ENCODE measurements around the gene SEC24D. TPM values are rescaled to one million over a fixed set of nuclear protein-coding genes. Genes with fewer than 3 reads are reported as not detected.

SEC24D gene
- total RNA-seq, 3 donors from 2014 or later = 24.5 to 63.6 (median 50.8) TPM

DNA sequence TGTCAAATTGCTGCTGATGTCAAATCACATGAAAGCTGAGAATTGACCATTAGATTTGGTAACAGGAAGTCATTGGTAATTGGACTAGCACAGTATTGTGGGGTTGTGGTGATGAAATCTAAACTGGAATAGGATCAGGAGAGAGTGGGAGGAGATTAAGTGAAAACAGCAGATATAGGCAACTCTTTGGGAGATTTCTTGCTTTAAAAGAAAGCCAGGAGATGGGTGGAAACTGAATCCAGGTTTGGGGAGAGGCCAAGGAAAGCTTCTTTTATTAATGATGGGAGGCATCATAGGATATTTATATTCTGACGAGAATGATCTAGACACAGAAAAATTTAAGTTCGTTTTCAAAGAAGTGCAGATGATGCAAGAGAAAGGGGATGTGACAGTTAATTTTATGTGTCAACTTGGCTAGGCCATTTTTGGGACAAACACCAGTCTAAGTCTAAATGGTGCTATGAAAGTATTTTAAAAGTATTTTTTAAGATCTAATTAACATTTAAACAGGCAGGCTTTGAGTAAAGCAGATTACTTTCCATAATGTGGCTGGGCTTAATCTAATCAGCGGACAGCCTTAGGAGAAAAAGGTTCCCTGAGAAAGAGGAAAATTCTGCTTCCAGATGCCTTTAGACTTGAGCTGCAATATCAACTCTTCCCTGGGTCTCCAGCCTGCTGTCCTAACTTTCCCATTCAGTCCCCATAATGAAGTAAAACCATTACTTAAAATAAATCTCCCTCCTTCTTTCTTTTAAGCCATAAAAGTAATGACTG is 24.7 kb downstream of the SEC24D start:
- peaks cover 4% of the 10 kb centered on the region for H3K36me3 ChIP-seq
- intact Hi-C loops (cut with DNase I; ENCODE audit: low total_unique reads) = no loop called here
- H3K4me3 ChIP-seq = no peak overlapping the region
- no peaks in the 10 kb centered on the region for H3K27me3 ChIP-seq
- no peaks in the 10 kb centered on the region for H3K4me1 ChIP-seq
- H3K27ac ChIP-seq = peak overlapping the region; percentile 74 to 83
- TF ChIP-seq POLR2AphosphoS5 (IDR thresholded peaks at IDR 0.05) (peak in 1 of 3 donors; percentile 46), POLR2A (IDR thresholded peaks at IDR 0.05) (no peak)
- no peak for DNase-seq (ENCODE audit: low spot score in 2 of 2)
- H3K9me3 ChIP-seq = no peaks in the 10 kb centered on the region

DNA sequence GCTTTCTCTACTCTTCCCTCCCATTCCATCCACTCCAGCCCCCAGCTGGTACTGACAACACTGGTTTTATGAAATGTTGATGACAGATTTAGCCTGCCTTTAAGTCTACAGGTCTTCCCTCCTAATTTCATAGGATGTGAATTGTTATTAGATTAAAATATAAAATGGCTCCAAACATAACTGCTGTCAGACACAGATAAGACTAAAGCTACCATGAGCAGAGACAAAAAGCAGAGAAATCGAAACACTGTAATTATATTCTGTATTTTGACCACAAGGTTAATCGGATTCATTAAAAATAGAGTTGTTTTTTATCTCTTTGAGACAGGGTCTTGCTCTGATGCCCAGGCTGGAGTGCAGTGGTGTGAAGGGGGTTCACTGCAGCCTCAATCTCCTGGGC is 28.3 kb downstream of the SEC24D start:
- Histone ChIP-seq H3K4me1 (no peaks in the 10 kb centered on the region), H3K4me3 (no peak overlapping the region), H3K36me3 (no peaks in the 10 kb centered on the region), H3K27me3 (no peaks in the 10 kb centered on the region), H3K27ac (no peak overlapping the region), H3K9me3 (no peaks in the 10 kb centered on the region)
- no peak for DNase-seq (ENCODE audit: low spot score in 2 of 2)
- TF ChIP-seq POLR2A (IDR thresholded peaks at IDR 0.05) (no peak), POLR2AphosphoS5 (IDR thresholded peaks at IDR 0.05) (no peak)
- TF ChIP-seq, protein P1, sequence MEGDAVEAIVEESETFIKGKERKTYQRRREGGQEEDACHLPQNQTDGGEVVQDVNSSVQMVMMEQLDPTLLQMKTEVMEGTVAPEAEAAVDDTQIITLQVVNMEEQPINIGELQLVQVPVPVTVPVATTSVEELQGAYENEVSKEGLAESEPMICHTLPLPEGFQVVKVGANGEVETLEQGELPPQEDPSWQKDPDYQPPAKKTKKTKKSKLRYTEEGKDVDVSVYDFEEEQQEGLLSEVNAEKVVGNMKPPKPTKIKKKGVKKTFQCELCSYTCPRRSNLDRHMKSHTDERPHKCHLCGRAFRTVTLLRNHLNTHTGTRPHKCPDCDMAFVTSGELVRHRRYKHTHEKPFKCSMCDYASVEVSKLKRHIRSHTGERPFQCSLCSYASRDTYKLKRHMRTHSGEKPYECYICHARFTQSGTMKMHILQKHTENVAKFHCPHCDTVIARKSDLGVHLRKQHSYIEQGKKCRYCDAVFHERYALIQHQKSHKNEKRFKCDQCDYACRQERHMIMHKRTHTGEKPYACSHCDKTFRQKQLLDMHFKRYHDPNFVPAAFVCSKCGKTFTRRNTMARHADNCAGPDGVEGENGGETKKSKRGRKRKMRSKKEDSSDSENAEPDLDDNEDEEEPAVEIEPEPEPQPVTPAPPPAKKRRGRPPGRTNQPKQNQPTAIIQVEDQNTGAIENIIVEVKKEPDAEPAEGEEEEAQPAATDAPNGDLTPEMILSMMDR (IDR thresholded peaks at IDR 0.05) = no peak
- intact Hi-C loops (cut with DNase I; ENCODE audit: low total_unique reads) = no loop called here

DNA sequence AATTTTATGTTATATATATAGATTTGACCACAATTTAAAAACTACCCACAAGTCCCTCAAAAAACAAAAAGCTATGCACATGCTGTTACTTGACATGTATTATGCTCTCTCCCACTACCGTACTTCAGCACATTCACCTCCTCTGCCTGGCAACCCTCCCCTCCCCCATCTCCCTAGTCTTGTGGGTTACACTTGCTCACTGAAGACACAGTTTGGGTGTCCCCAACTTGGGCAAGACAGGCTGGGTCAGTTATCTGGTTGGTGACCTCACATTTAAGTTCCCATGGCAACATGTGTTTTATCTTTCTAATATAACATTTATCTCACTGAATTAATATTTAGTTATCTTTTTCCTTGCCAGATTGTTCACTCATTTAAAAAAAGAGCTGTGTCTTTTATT is 32.7 kb downstream of the SEC24D start:
- TF ChIP-seq POLR2A (IDR thresholded peaks at IDR 0.05) (no peak), POLR2AphosphoS5 (IDR thresholded peaks at IDR 0.05) (no peak)
- TF ChIP-seq, protein P1 (IDR thresholded peaks at IDR 0.05) = no peak
- no peaks in the 10 kb centered on the region for H3K36me3 ChIP-seq
- DNase-seq (ENCODE audit: low spot score in 2 of 2) = no peak

DNA sequence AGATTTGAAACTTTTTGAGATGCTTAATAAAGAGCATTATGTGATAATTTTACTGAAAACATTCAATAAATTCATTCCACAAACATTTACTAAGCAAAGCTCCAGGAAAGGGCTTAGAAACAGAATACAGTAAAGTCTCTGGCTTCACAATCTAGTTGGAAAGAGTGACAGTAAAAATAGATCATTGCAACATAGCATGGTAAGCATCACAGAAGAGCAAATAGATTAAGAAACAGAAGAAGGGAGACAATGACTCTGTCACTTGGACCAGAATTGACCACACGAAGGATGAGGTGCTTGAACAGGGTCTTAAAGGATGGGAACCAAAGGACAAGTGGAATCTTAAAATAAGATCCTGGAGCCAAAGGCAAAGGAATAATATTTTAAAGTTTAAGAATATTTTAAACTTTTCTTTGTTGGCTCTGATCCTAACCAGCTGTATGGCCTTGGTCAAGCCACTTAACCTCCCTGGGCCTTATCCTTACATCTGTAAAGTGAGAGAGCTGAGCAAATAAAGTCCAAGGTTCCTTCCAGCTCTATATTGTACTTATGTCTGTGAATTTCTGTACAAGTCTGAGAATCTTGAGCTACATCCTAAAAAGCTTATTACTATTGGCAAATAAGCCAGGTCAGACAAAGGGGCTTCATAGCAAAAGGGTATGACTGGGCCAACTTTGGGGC is 33.9 kb downstream of the SEC24D start:
- no peak for DNase-seq (ENCODE audit: low spot score in 2 of 2)
- H3K4me1 ChIP-seq = no peaks in the 10 kb centered on the region
- no peaks in the 10 kb centered on the region for H3K9me3 ChIP-seq
- H3K27me3 ChIP-seq = no peaks in the 10 kb centered on the region
- TF ChIP-seq POLR2AphosphoS5 (IDR thresholded peaks at IDR 0.05) (no peak), POLR2A (IDR thresholded peaks at IDR 0.05) (no peak)
- TF ChIP-seq, protein P1 (IDR thresholded peaks at IDR 0.05) = no peak
- no peak overlapping the region for H3K4me3 ChIP-seq
- H3K27ac ChIP-seq = no peak overlapping the region
- peaks cover 10% of the 10 kb centered on the region for H3K36me3 ChIP-seq
- intact Hi-C loops (cut with DNase I; ENCODE audit: low total_unique reads) = no loop called here

More for the DNA sequence above, 32.7 kb downstream of the SEC24D start:
- H3K9me3 ChIP-seq = no peaks in the 10 kb centered on the region
- H3K4me1 ChIP-seq = no peaks in the 10 kb centered on the region
- intact Hi-C loops (cut with DNase I; ENCODE audit: low total_unique reads) = no loop called here
- H3K27me3 ChIP-seq = no peaks in the 10 kb centered on the region
- no peak overlapping the region for H3K4me3 ChIP-seq
- H3K27ac ChIP-seq = no peak overlapping the region

DNA sequence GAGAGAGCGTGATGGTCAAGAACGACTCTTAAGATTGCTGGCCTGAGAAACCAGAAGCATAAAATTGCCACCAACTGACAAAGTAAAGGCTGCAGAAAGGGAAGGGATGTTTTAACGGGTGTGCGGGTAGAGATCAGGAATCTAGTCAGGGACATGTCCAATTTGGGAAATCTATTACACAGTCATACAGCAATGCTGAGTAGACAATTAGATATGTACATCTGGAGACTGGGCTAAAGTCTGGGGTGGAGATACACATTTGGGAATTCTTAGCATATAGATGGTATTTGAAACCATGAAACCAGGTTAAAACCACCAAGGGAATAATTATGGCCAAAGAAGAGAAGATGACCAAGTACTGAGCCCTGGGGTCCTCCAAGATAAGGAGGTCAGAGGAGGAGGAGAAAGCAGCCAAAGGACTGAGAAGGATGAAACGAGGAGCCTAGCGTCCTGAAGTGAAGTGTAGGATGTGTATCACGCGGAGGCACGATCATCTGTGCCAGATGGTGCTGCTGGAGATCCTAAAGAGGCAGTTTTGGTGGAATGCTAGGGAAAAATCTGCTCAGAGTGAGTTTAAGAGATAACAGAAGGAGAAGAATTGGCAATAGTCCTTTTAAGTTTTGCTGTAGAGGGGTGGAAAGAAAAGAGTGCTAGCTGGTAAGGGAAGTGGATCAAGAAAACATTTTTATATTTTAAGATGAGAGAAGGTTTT is 36.5 kb downstream of the SEC24D start:
- no peak overlapping the region for H3K4me3 ChIP-seq
- intact Hi-C loops (cut with DNase I; ENCODE audit: low total_unique reads) = no loop called here
- H3K27me3 ChIP-seq = no peaks in the 10 kb centered on the region
- no peaks in the 10 kb centered on the region for H3K9me3 ChIP-seq
- H3K27ac ChIP-seq = no peak overlapping the region
- H3K36me3 ChIP-seq = peaks cover 10% of the 10 kb centered on the region
- no peaks in the 10 kb centered on the region for H3K4me1 ChIP-seq
- no peak for DNase-seq (ENCODE audit: low spot score in 2 of 2)
- TF ChIP-seq POLR2A (IDR thresholded peaks at IDR 0.05) (no peak), POLR2AphosphoS5 (IDR thresholded peaks at IDR 0.05) (no peak)
- TF ChIP-seq, protein P1 (IDR thresholded peaks at IDR 0.05) = no peak

Data from breast epithelium (tissue), 4 donors.